EL (cell line): ENCODE data around the gene HBA1.
A peak's percentile ranks its signal among the peaks of the same experiment; 100 is the strongest.
"Not testable (repeated sequence)": the region's sequence is repeated elsewhere in the genome, so short reads cannot be mapped to it uniquely, and the experiment has no call there.

Experiments used
- DNase-seq: peaks from one replicate; pipeline ENCODE4 v3.0.0-alpha.2; 2016

Gene HBA1

GRCh38 chr16:176477-177382 is at the start of gene HBA1:
Gene HBA1, plus strand, starts transcription at chr16:176680. Its CDS starts 37 bp downstream, at chr16:176717.
- DNase-seq: not testable (repeated sequence)

GRCh38 chr16:129075-129474 is 47.4 kb upstream of the HBA1 start:
- DNase-seq: no peak

- no peak for DNase-seq
Observed at GRCh38 chr16:130533-131173, 45.8 kb upstream of the HBA1 start.

- DNase-seq: no peak
Observed at GRCh38 chr16:132120-132519, 44.4 kb upstream of the HBA1 start.

GRCh38 chr16:133716-134115 is 42.8 kb upstream of the HBA1 start:
- no peak for DNase-seq

- DNase-seq: peak; percentile 9
Observed at GRCh38 chr16:138049-138417, 38.4 kb upstream of the HBA1 start.

- DNase-seq: no peak
Observed at GRCh38 chr16:140175-140857, 36.2 kb upstream of the HBA1 start.

- DNase-seq: no peak
Observed at GRCh38 chr16:142405-142967, 34.0 kb upstream of the HBA1 start.

DNA sequence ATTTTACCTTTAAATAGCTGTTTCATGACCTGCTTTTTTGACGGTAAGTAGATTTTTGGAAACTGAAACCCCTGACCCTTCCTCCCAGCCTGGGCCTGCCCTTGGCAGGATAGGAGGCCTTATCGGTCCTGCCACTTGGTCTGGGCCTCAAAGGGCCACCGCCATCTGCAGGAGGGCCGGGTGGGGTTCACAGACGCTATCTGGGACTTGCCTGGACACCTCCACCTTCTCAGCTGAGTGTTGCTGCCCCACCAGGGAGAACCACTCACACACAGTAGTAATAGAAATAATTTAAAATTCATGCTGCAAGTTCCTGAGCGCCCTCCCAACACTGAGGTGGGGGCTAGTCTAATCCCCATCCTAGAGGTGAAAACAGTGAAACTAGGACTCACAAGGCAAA is 33.4 kb upstream of the HBA1 start:
- no peak for DNase-seq

DNA sequence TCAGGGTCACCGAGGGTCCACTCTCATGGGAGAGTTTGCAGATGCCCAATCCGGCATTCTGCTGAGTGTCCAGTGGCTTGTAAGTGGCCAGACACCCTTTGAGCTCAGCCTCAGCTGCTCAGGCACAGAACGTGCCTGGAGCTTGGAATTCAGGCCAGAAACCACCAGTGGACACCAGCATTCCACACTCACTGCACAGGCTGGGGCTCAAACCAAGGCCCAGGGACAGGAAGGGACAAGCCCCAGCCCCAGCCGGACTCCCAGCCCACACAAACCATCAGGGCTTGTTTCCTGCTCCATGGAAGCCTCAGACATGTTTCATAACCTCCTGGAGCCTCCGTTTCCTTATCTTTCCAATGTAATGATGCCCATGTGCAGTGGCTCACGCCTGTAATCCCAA is 33.0 kb upstream of the HBA1 start:
- DNase-seq: peak; percentile 20

DNA sequence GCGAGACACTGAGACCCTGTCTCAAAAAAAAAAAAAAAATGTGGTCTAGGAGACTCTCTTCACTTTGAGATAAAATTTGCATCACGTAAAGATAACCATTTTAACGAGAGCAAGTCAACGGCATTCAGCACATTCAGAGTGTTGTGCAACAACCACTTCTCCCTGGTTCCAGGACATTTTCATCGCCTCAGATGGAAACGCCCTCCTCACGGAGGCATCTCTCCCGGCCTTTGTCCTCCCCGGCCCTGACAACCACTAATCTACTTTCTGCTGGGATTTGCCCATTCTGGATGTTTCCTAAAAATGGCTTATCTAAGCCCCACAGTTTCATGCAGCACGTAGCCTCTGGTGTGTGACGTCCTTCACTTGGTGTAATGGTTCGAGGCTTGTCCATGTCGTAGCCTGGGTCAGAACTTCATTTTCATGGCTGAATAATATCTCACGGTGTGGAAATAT is 31.7 kb upstream of the HBA1 start:
- DNase-seq: no peak

DNA sequence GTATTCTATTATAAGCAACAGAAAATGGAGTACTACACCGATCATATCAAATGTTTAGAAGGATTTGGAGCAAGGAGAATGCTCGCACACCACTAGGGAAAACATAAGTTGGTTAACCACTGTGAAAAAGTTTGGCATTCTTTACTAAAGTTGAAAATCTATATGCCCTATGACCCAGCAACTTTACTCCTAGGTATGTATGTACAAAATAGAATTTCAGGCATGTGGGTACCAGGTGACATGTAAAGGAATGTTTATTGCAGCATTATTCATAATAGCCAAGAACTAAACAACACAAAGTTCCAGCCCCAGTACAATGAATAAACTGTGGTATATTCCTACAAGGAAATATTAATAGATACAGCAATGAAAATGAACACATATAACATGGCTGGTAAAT is 29.8 kb upstream of the HBA1 start:
- DNase-seq: no peak

GRCh38 chr16:149024-149660 is 27.3 kb upstream of the HBA1 start:
- peak; percentile 82 for DNase-seq

- DNase-seq: no peak
Observed at GRCh38 chr16:152141-153128, 24.0 kb upstream of the HBA1 start, which contains the start of gene HBZ. Gene HBZ, plus strand, starts transcription at chr16:152644. Its CDS starts 266 bp downstream, at chr16:152910.

DNA sequence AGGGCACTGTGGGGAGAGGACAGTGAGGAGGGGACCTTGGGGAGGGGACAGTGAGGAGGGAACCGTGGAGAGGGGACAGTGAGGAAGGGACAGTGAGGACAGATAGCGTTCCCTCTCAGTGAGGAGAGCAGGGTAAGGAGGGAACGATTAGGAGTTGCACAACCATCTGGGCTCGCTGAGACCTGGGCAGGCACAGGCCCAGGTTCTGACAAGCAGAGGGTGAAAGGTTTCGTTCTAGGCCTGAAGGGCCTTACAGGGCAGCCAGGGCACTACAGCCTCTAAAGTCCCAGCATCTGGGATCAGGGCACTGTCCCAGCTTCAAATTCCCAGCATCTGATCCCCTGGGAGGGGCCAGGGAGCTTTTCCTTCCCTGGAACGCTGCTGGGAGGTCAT is 23.4 kb upstream of the HBA1 start:
- not testable (repeated sequence) for DNase-seq

GRCh38 chr16:153550-154216 is 22.8 kb upstream of the HBA1 start:
- DNase-seq: not testable (repeated sequence)

- DNase-seq: peak; percentile 29
Observed at GRCh38 chr16:154217-155030, 22.1 kb upstream of the HBA1 start.

- DNase-seq: no peak
Observed at GRCh38 chr16:155031-155398, 21.5 kb upstream of the HBA1 start.

DNA sequence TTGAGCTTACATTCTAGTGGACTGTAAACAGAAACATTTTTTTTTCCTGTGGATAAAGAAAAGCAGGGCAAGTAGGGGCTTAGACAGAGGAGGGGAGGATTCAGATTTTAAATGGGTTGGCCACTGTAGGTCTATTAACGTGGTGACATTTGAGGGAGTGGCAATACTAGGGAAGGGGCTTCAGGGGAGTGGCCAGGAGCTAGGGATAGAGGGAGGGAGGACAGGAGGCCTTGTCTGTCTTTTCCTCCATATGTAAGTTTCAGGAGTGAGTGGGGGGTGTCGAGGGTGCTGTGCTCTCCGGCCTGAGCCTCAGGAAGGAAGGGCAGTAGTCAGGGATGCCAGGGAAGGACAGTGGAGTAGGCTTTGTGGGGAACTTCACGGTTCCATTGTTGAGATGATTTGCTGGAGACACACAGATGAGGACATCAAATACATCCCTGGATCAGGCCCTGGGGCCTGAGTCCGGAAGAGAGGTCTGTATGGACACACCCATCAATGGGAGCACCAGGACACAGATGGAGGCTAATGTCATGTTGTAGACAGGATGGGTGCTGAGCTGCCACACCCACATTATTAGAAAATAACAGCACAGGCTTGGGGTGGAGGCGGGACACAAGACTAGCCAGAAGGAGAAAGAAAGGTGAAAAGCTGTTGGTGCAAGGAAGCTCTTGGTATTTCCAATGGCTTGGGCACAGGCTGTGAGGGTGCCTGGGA is 17.2 kb upstream of the HBA1 start:
- no peak for DNase-seq
